ENCODE data around the gene GAL3ST1. TPM values are rescaled to one million over a fixed set of nuclear protein-coding genes. Genes with fewer than 3 reads are reported as not detected.
A peak's percentile ranks its signal among the peaks of the same experiment; 100 is the strongest.
"Not testable (repeated sequence)": the region's sequence is repeated elsewhere in the genome, so short reads cannot be mapped to it uniquely, and the experiment has no call there.

Gene GAL3ST1
- total and polyA plus RNA-seq, 10 of the 15 experiments (the other 5 are each of a cell fraction or from before 2014, with no cell fraction given): not detected

- BruUV-seq (replicated peaks); H3K27me3 ChIP-seq (replicated peaks in 1 of 2; ENCODE audit: control insufficient read depth in 2 of 2, insufficient read depth in 2 of 2, low read length in 1 of 2); H3K79me2 ChIP-seq (ENCODE audit: control insufficient read depth, insufficient read depth, low read length); SMC1A ChIA-PET (ENCODE audit: uncharacterized antibody, unreplicated experiment); RAD21 ChIA-PET (ENCODE audit: unreplicated experiment); H2AFZ ChIP-seq (ENCODE audit: control insufficient read depth, low read depth, low read length); H3K9ac ChIP-seq (ENCODE audit: control insufficient read depth, insufficient read depth, low read length); DNase-seq (ENCODE audit: low read depth, low spot score); POLR2A ChIA-PET; H4K20me1 ChIP-seq (ENCODE audit: control insufficient read depth, insufficient read depth); H3K36me3 ChIP-seq (ENCODE audit: control insufficient read depth in 2 of 2, insufficient read depth in 2 of 2, low read length in 1 of 2); FAIRE-seq; H3K4me1 ChIP-seq (ENCODE audit: control insufficient read depth, insufficient read depth, low read length); H3K4me3 ChIP-seq; H3K27ac ChIP-seq (ENCODE audit: control insufficient read depth, insufficient read depth); in situ Hi-C loops (cut with MboI); intact Hi-C loops (cut with micrococcal nuclease; ENCODE audit: unreplicated experiment); H3K9me3 ChIP-seq (replicated peaks; ENCODE audit: control insufficient read depth, insufficient read depth, low read length); H3K4me2 ChIP-seq (ENCODE audit: control insufficient read depth, insufficient read depth): not testable (repeated sequence)
- peak; percentile 82 for ATAC-seq
- peak in 2 of 3 experiments; percentile 14 to 39; a peak in 2 of 6 replicates for TF ChIP-seq CTCF (IDR thresholded peaks at IDR 0.05 in 2 of 3, conservative IDR thresholded peaks at IDR 0.05 in 1 of 3; ENCODE audit: control insufficient read depth in 2 of 3, extremely low read depth in 1 of 3, insufficient read depth in 1 of 3, low read depth in 3 of 3, low read length in 3 of 3)
- TF ChIP-seq, protein P1, sequence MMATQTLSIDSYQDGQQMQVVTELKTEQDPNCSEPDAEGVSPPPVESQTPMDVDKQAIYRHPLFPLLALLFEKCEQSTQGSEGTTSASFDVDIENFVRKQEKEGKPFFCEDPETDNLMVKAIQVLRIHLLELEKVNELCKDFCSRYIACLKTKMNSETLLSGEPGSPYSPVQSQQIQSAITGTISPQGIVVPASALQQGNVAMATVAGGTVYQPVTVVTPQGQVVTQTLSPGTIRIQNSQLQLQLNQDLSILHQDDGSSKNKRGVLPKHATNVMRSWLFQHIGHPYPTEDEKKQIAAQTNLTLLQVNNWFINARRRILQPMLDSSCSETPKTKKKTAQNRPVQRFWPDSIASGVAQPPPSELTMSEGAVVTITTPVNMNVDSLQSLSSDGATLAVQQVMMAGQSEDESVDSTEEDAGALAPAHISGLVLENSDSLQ (IDR thresholded peaks at IDR 0.05): peak; percentile 63
- CTCF ChIA-PET: interaction anchor here (1.6 kb wide), 1 partner anchor 40 kb away, joined by 7 read pairs; no protein-coding TSS in a partner anchor
- WGBS (ENCODE audit: insufficient coverage, insufficient replicate concordance, low lambda C conversion rate, missing lambda C conversion rate): 49% methylated on average over 11 of the region's 11 CpGs
These were observed 13.7 kb downstream of the GAL3ST1 start for GRCh38 chr22:30560643-30561202.

DNA sequence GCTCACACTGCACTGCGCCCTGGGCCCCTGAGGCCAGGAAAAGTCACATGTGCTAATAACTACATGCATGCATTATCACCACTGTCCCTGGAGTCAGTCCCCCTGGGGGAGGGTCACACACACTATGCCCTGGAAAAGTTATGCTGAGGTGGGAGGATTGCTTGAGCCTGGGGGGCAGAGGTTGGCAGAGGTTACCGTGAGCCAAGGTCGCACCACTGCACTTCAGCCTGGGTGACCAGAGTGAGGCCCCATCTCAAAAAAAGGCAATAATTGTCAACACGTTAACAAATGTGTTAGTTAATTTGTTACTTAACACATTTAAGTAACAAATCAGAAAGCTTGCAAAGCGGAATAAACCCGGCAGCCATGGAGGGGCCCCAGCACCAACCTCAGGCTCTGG lies 14.6 kb downstream of the GAL3ST1 start:
- intact Hi-C loops (cut with micrococcal nuclease; ENCODE audit: unreplicated experiment): no loop called here
- Histone ChIP-seq H3K36me3 (ENCODE audit: control insufficient read depth in 2 of 2, insufficient read depth in 2 of 2, low read length in 1 of 2) (no peaks in the 10 kb centered on the region), H3K9me3 (replicated peaks; ENCODE audit: control insufficient read depth, insufficient read depth, low read length) (no peaks in the 10 kb centered on the region), H3K27ac (ENCODE audit: control insufficient read depth, insufficient read depth) (no peak overlapping the region), H2AFZ (ENCODE audit: control insufficient read depth, low read depth, low read length) (no peak overlapping the region), H4K20me1 (ENCODE audit: control insufficient read depth, insufficient read depth) (no peaks in the 10 kb centered on the region; the same call in 1 of the 2 replicates), H3K79me2 (ENCODE audit: control insufficient read depth, insufficient read depth, low read length) (no peaks in the 10 kb centered on the region), H3K27me3 (replicated peaks in 1 of 2; ENCODE audit: control insufficient read depth in 2 of 2, insufficient read depth in 2 of 2, low read length in 1 of 2) (no peaks in the 10 kb centered on the region; a peak in 1 of 4 replicates), H3K4me2 (ENCODE audit: control insufficient read depth, insufficient read depth) (no peak overlapping the region), H3K4me3 (no peak overlapping the region), H3K4me1 (ENCODE audit: control insufficient read depth, insufficient read depth, low read length) (no peaks in the 10 kb centered on the region), H3K9ac (ENCODE audit: control insufficient read depth, insufficient read depth, low read length) (no peak overlapping the region)
- ChIA-PET SMC1A (ENCODE audit: uncharacterized antibody, unreplicated experiment) (no interaction called here), RAD21 (ENCODE audit: unreplicated experiment) (no interaction called here), POLR2A (no interaction called here), CTCF (no interaction called here)
- 48% methylated on average over 6 of the region's 6 CpGs for WGBS (ENCODE audit: insufficient coverage, insufficient replicate concordance, low lambda C conversion rate, missing lambda C conversion rate)
- in situ Hi-C loops (cut with MboI): no loop called here
- ATAC-seq (no peak), FAIRE-seq (no peak), DNase-seq (ENCODE audit: low read depth, low spot score) (no peak)
- BruUV-seq (replicated peaks): no TSS peak
- TF ChIP-seq SRF (IDR thresholded peaks at IDR 0.05; ENCODE audit: low read depth in 2 of 2, low read length in 2 of 2) (no peak), SIX5 (IDR thresholded peaks at IDR 0.05; ENCODE audit: low read depth, low read length, severe bottlenecking) (no peak), CUX1 (IDR thresholded peaks at IDR 0.05; ENCODE audit: insufficient replicate concordance, low read depth, low read length) (no peak)
- TF ChIP-seq, protein P2, sequence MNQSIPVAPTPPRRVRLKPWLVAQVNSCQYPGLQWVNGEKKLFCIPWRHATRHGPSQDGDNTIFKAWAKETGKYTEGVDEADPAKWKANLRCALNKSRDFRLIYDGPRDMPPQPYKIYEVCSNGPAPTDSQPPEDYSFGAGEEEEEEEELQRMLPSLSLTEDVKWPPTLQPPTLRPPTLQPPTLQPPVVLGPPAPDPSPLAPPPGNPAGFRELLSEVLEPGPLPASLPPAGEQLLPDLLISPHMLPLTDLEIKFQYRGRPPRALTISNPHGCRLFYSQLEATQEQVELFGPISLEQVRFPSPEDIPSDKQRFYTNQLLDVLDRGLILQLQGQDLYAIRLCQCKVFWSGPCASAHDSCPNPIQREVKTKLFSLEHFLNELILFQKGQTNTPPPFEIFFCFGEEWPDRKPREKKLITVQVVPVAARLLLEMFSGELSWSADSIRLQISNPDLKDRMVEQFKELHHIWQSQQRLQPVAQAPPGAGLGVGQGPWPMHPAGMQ (IDR thresholded peaks at IDR 0.05; ENCODE audit: borderline replicate concordance): no peak

Measured in GM12878 (cell line).